SU-DHL-6 (cell line): ENCODE data around the gene COPS8.

Experiments
- H2AFZ ChIP-seq: fragments of 200-600 bp; sonication (generic); 2 replicates; pipeline ENCODE4 v1.6.1; 2014; ENCODE audit warnings: low read depth, mild to moderate bottlenecking, moderate library complexity, mixed read lengths, antibody characterized with exemption, low read length; ENCODE audit not compliant: severe bottlenecking
- H3F3A ChIP-seq: fragments of 200-600 bp; shearing (Covaris generic); 2 replicates; pipeline ENCODE4 v1.6.0; 2016; ENCODE audit warnings: antibody characterized with exemption, mild to moderate bottlenecking; ENCODE audit not compliant: insufficient read depth
- H3K27ac ChIP-seq: fragments of 200-600 bp; sonication (generic); 2 replicates; pipeline ENCODE4 v1.5.1; 2016; ENCODE audit warnings: low read depth, mild to moderate bottlenecking, low read length, moderate library complexity, mixed read lengths
- H3K27me3 ChIP-seq: fragments of 200-600 bp; sonication (generic), shearing (Covaris generic); 2 replicates; pipeline ENCODE4 v1.6.0; 2014; ENCODE audit warnings: mild to moderate bottlenecking, low read length
- H3K36me3 ChIP-seq: fragments of 200-600 bp; sonication (generic); 2 replicates; pipeline ENCODE4 v1.6.1; 2014; ENCODE audit warnings: mild to moderate bottlenecking, low read length, mixed read lengths
- H3K4me2 ChIP-seq: fragments of 300-600, 200-600 bp; shearing (Covaris generic), sonication (generic); 2 replicates; pipeline ENCODE4 v1.6.0; 2014; ENCODE audit warnings: low read length, low read depth, mild to moderate bottlenecking; ENCODE audit not compliant: poor library complexity, severe bottlenecking
- H3K4me3 ChIP-seq: fragments of 200-600 bp; sonication (generic); 2 replicates; pipeline ENCODE4 v1.5.1; 2014; ENCODE audit warnings: antibody characterized with exemption, low read length, mild to moderate bottlenecking, mixed read lengths; ENCODE audit not compliant: insufficient read depth, poor library complexity, severe bottlenecking
- H3K79me2 ChIP-seq: fragments of 200-600 bp; sonication (generic); 2 replicates; pipeline ENCODE4 v1.6.1; 2014; ENCODE audit warnings: mild to moderate bottlenecking, low read length, moderate library complexity; ENCODE audit not compliant: insufficient read depth
- H3K9ac ChIP-seq: fragments of 200-600 bp; sonication (generic); 2 replicates; pipeline ENCODE4 v1.7.0; 2014; ENCODE audit warnings: mild to moderate bottlenecking, low read length
- H3K9me2 ChIP-seq: fragments of 200-600 bp; sonication (generic); replicated peaks from 2 replicates; pipeline ENCODE4 v1.6.1; 2014; ENCODE audit warnings: low read length; ENCODE audit not compliant: insufficient read depth
- H3K9me3 ChIP-seq: fragments of 200-600 bp; sonication (generic); 2 replicates; pipeline ENCODE4 v1.6.1; 2014; ENCODE audit warnings: low read length, mixed read lengths; ENCODE audit not compliant: insufficient read depth
- H4K20me1 ChIP-seq: fragments of 200-600 bp; sonication (generic); 2 replicates; pipeline ENCODE4 v1.6.1; 2014; ENCODE audit warnings: low read depth, mild to moderate bottlenecking, antibody characterized with exemption, low read length, moderate library complexity, mixed read lengths
- EZH2phosphoT487 ChIP-seq: fragments of 200-600 bp; sonication (generic), shearing (Covaris generic); conservative IDR thresholded peaks from 2 replicates; pipeline ENCODE4 v1.6.1; 2018; ENCODE audit warnings: mild to moderate bottlenecking, antibody characterized with exemption, low read length, moderate library complexity, mixed read lengths
- TF ChIP-seq, protein P1 (sequence below): fragments of 200-600 bp; sonication (generic); IDR thresholded peaks from one replicate; pipeline ENCODE4 v1.5.1; 2017; ENCODE audit warnings: antibody characterized with exemption, mild to moderate bottlenecking, low read length, moderate library complexity; ENCODE audit not compliant: insufficient read depth, poor library complexity, severe bottlenecking

Gene COPS8

DNA sequence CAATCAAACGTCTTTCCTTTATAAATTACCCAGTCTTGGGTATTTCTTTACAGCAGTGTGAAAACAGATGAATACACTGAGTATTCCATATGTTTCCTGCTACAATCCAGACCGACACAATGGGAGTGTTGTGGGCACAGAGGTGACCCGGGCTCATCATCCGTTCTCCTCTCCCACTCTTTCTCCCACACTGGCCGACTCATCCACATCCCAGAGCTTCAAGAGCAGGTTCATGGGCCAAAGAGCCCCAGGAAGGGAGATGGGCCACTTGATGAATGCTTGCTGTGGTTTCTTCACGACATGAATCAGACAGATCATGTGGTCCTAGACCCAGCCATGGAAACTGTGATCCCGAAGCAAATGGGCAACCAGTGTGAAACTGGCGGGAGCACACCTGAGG, 4.1 kb upstream of the COPS8 start:
- no peaks in the 10 kb centered on the region for H3K9me2 ChIP-seq
- peaks cover 9% of the 10 kb centered on the region for H3K79me2 ChIP-seq
- H3K27me3 ChIP-seq: no peaks in the 10 kb centered on the region
- H2AFZ ChIP-seq: no peak overlapping the region
- no peaks in the 10 kb centered on the region for H3K9me3 ChIP-seq
- no peak overlapping the region for H3K4me2 ChIP-seq
- H3K9ac ChIP-seq: no peak overlapping the region
- no peaks in the 10 kb centered on the region for H3F3A ChIP-seq
- H3K4me3 ChIP-seq: no peak overlapping the region
- no peaks in the 10 kb centered on the region for H3K36me3 ChIP-seq
- TF ChIP-seq, protein P1, sequence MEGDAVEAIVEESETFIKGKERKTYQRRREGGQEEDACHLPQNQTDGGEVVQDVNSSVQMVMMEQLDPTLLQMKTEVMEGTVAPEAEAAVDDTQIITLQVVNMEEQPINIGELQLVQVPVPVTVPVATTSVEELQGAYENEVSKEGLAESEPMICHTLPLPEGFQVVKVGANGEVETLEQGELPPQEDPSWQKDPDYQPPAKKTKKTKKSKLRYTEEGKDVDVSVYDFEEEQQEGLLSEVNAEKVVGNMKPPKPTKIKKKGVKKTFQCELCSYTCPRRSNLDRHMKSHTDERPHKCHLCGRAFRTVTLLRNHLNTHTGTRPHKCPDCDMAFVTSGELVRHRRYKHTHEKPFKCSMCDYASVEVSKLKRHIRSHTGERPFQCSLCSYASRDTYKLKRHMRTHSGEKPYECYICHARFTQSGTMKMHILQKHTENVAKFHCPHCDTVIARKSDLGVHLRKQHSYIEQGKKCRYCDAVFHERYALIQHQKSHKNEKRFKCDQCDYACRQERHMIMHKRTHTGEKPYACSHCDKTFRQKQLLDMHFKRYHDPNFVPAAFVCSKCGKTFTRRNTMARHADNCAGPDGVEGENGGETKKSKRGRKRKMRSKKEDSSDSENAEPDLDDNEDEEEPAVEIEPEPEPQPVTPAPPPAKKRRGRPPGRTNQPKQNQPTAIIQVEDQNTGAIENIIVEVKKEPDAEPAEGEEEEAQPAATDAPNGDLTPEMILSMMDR: no peak
- no peak for TF ChIP-seq EZH2phosphoT487
- no peaks in the 10 kb centered on the region for H4K20me1 ChIP-seq
- H3K27ac ChIP-seq: no peak overlapping the region

DNA sequence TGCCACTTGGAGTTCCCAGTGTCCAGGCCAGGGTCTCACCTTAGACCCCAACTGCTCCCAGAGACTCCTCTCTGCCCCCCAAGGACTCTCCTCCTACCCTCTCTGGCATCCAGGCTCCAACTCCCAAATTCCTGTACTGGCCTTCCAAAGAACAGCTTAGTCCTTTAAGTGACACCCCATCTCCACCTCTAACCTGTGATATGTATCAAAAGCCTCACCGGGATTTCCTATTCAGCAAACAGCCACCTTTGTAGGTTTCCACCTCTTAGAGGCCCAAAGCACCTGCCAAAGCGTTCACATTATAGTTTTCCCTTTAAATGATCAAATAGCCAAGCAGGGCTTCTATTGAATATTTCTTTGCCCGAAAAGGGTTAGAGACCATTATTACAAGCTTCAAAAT, 2.7 kb upstream of the COPS8 start:
- Histone ChIP-seq H3K79me2 (peaks cover 23% of the 10 kb centered on the region), H3F3A (no peaks in the 10 kb centered on the region), H3K9me2 (no peaks in the 10 kb centered on the region), H3K27ac (no peak overlapping the region), H3K36me3 (no peaks in the 10 kb centered on the region), H3K27me3 (no peaks in the 10 kb centered on the region), H3K9me3 (no peaks in the 10 kb centered on the region), H3K9ac (no peak overlapping the region), H4K20me1 (no peaks in the 10 kb centered on the region), H3K4me2 (no peak overlapping the region), H3K4me3 (no peak overlapping the region), H2AFZ (no peak overlapping the region)
- no peak for TF ChIP-seq EZH2phosphoT487
- TF ChIP-seq, protein P1: no peak

DNA sequence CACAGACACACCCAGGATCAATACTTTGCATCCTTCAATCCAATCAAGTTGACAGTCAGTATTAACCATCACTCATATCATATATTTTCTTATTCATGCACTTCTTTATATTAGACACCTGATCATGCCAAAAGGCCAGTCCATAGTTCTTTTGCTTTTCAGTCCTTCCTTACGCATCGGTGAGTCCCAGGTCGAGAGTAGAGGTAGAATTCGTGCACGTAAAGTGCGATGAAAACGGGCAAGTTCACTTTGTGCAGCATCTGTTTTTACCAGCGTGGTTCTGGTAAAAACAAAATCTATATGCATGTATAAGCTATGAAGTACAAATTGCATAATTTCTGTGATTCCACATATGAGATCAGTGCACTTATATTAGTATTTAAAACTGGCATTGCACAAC, 1.2 kb upstream of the COPS8 start:
- Histone ChIP-seq H2AFZ (peak overlapping the region; percentile 95), H3K36me3 (0 out of 2 replicates have a peak, but pooled peaks cover 6% of the 10 kb centered on the region), H3F3A (no peaks in the 10 kb centered on the region), H4K20me1 (no peaks in the 10 kb centered on the region), H3K27me3 (no peaks in the 10 kb centered on the region), H3K4me2 (peak overlapping the region; percentile 100), H3K27ac (no peak overlapping the region), H3K9me2 (no peaks in the 10 kb centered on the region), H3K4me3 (peak overlapping the region; percentile 83), H3K79me2 (peaks cover 30% of the 10 kb centered on the region), H3K9ac (no peak overlapping the region), H3K9me3 (no peaks in the 10 kb centered on the region)
- TF ChIP-seq, protein P1: no peak
- TF ChIP-seq EZH2phosphoT487: no peak
